ENCODE measurements around the gene TUBGCP6. TPM values are rescaled to one million over a fixed set of nuclear protein-coding genes. Genes with fewer than 3 reads are reported as not detected.

TUBGCP6 gene
- total and polyA plus RNA-seq, 11 donors: 11.6 to 28.8 (median 17.7) TPM

DNA sequence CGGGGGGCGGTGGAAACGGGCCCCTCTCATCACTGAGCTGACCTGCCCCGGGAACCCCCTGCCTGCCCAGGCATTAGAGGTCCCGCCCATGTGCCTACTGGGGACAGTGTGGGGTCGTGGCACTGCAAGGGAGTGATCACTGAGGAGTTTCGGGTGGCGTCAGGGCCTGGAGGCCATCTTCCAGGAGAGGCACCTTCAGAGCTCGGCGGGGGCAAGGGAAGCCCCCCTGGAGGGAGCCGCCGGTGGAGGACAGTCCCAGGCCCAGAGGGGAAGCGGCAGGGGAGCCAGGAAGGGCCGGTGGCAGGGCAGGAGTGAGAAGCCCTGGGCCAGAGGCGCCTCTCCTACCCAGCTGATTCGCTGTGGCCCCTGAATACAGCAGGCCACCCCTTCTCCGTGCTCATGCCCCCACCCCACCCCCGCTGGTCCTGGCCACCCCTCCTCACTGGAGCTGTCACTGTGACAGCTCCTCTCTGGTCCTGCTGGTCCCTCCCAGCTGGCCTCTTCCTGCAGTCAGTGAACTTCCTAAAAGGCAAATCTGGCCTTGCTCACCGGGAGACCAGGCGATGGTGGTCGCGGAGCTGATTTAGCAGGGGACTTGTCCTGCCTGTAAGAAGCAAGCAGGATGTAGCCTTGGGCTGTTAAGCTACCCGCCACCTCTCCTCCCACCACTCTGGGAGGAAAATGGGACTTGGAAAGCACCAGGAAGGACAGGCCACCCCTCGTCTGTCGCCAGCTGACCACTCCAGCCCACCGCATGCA, 27.4 kb upstream of the TUBGCP6 start:
- peaks cover 0 to 18% (median 0%) of the 10 kb centered on the region in 9 donors for H3K27me3 ChIP-seq
- no peaks in the 10 kb centered on the region for H3K9me3 ChIP-seq
- 28 to 37% (median 36%) methylated on average over 15 to 26 of the region's 26 CpGs for WGBS, 4 donors
- no peak for ATAC-seq
- peak overlapping the region in 7 of 12 donors; percentile 4 to 85 (median 37) for H3K27ac ChIP-seq
- peaks cover 5 to 61% (median 41%) of the 10 kb centered on the region in 12 donors for H3K4me1 ChIP-seq
- TF ChIP-seq, protein P1, sequence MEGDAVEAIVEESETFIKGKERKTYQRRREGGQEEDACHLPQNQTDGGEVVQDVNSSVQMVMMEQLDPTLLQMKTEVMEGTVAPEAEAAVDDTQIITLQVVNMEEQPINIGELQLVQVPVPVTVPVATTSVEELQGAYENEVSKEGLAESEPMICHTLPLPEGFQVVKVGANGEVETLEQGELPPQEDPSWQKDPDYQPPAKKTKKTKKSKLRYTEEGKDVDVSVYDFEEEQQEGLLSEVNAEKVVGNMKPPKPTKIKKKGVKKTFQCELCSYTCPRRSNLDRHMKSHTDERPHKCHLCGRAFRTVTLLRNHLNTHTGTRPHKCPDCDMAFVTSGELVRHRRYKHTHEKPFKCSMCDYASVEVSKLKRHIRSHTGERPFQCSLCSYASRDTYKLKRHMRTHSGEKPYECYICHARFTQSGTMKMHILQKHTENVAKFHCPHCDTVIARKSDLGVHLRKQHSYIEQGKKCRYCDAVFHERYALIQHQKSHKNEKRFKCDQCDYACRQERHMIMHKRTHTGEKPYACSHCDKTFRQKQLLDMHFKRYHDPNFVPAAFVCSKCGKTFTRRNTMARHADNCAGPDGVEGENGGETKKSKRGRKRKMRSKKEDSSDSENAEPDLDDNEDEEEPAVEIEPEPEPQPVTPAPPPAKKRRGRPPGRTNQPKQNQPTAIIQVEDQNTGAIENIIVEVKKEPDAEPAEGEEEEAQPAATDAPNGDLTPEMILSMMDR (IDR thresholded peaks at IDR 0.05): peak in 3 of 12 donors; percentile 2 to 8 (median 5)
- TF ChIP-seq POLR2A (IDR thresholded peaks at IDR 0.05): no peak
- peaks cover 0 to 24% (median 21%) of the 10 kb centered on the region in 9 donors for H3K36me3 ChIP-seq
- intact Hi-C loops (cut with DNase I): loop anchor here in 5 of 10 donors (5.0 kb wide), 3 partner anchors 35 to 70 kb away; partner anchors contain the start of genes PPP6R2 (in 5 of the 5), PLXNB2 (in 2 of the 5) and DENND6B (in 1 of the 5)
- peak overlapping the region in 11 of 12 donors; percentile 22 to 76 (median 63) for H3K4me3 ChIP-seq
- DNase-seq: no peak

DNA sequence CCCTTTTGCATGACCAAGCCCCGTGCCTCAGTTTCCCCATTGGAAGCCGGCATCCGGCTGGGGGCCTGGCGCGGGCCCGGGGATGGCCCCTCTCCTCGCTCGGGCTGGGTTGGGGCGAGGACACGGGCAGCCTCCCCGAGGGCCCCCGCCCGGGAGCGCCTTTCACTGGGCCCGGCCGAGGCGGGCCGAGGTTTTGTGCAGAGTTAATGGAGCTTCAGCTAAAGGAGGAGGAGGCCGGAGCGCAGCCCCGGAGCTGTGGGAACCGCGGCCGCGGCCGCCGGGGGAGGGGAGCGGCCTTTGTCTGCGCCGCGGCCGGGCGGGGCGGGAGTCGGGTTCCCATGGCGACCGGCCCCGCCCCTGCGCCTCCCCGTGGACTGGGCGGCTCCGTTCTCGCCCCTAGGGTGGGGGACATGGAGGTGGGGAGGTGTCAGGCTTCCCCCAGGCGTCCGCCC, 26.7 kb upstream of the TUBGCP6 start:
- Histone ChIP-seq H3K27me3 (peaks cover 0 to 18% (median 0%) of the 10 kb centered on the region in 9 donors), H3K4me1 (peaks cover 5 to 66% (median 45%) of the 10 kb centered on the region in 12 donors), H3K27ac (peak overlapping the region in 11 of 12 donors; percentile 31 to 88 (median 78)), H3K36me3 (peaks cover 0 to 17% (median 14%) of the 10 kb centered on the region in 9 donors), H3K9me3 (no peaks in the 10 kb centered on the region), H3K4me3 (peak overlapping the region; percentile 22 to 76 (median 62))
- intact Hi-C loops (cut with DNase I): loop anchor here in 5 of 10 donors (5.0 kb wide), 3 partner anchors 36 to 71 kb away; partner anchors contain the start of genes PPP6R2 (in 5 of the 5), PLXNB2 (in 2 of the 5) and DENND6B (in 1 of the 5)
- ATAC-seq: peak; percentile 27 to 49 (median 35)
- WGBS, 4 donors: 0 to 1% (median 0%) methylated on average over 9 to 45 of the region's 45 CpGs
- DNase-seq: peak; percentile 69 to 87 (median 77)
- TF ChIP-seq POLR2A (IDR thresholded peaks at IDR 0.05): no peak
- TF ChIP-seq, protein P1 (IDR thresholded peaks at IDR 0.05): peak in 9 of 12 donors; percentile 4 to 41 (median 18)

DNA sequence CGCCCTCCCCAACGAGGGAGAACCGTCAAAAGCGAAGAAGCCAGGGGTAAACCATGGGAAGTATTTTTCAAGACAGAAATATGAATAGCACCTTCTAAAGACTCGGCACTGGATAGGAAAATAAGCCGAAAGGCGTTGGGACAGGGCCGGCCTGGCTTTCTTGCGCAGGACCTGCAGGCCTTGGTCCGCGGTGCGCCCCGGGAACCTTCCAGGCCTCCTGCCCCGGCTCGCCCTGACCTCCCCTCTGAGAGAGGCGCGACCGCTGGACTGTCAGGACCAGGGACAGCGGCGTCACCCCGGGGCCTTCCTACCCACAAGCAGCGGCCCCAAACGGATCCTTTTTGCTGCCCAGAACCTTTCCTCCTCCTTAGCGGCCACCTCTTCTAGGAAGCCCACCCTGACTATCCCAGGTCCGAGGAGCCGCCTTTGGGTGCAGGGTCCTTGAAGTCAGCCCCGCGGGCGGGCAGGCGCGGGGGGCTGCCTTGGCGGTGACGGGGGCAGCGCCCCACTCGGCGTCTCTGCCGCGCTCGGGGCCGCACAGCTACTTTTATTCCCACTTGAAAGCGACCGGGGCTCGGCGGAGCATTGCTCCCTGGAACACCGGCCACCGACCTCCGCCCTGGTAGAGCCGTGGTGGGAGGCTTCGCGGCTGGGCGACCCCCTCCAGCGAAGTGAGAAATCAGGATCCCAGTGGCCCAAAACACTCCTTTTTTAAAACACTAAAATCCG, 26.0 kb upstream of the TUBGCP6 start:
- peaks cover 0 to 18% (median 0%) of the 10 kb centered on the region in 9 donors for H3K27me3 ChIP-seq
- H3K4me1 ChIP-seq: peaks cover 5 to 66% (median 45%) of the 10 kb centered on the region in 12 donors
- WGBS, 4 donors: 1 to 3% (median 2%) methylated on average over 51 to 53 of the region's 53 CpGs
- H3K9me3 ChIP-seq: no peaks in the 10 kb centered on the region
- no peak for TF ChIP-seq POLR2A (IDR thresholded peaks at IDR 0.05)
- TF ChIP-seq, protein P1 (IDR thresholded peaks at IDR 0.05): no peak
- peak overlapping the region in 11 of 12 donors; percentile 6 to 88 (median 78) for H3K27ac ChIP-seq
- DNase-seq (peak; percentile 73 to 86 (median 77)), ATAC-seq (peak in 3 of 4 donors; percentile 49 to 61 (median 60))
- H3K36me3 ChIP-seq: peaks cover 0 to 10% (median 10%) of the 10 kb centered on the region in 9 donors
- peak overlapping the region; percentile 22 to 76 (median 62) for H3K4me3 ChIP-seq
- intact Hi-C loops (cut with DNase I): loop anchor here in 5 of 10 donors (5.0 kb wide), 3 partner anchors 36 to 71 kb away; partner anchors contain the start of genes PPP6R2 (in 5 of the 5), PLXNB2 (in 2 of the 5) and DENND6B (in 1 of the 5)

Data from heart left ventricle (tissue), 16 donors.